ENCODE data around the gene FAM47E. TPM values are rescaled to one million over a fixed set of nuclear protein-coding genes. Genes with fewer than 3 reads are reported as not detected.
"Not testable (repeated sequence)": the region's sequence is repeated elsewhere in the genome, so short reads cannot be mapped to it uniquely, and the experiment has no call there.

FAM47E gene
- total RNA-seq, 3 donors from 2014 or later: not detected

GRCh38 chr4:76238236-76238635 is 13.3 kb upstream of the FAM47E start:
- peaks cover 25% of the 10 kb centered on the region for H3K9me3 Mint-ChIP-seq
- H3K4me3 Mint-ChIP-seq: no peak overlapping the region
- H3K36me3 Mint-ChIP-seq (ENCODE audit: insufficient read depth): no peaks in the 10 kb centered on the region
- H3K27me3 Mint-ChIP-seq (ENCODE audit: low read depth): no peaks in the 10 kb centered on the region
- no peak for DNase-seq
- no peaks in the 10 kb centered on the region for H3K4me1 Mint-ChIP-seq (ENCODE audit: low read depth)
- no peak for ATAC-seq

- no peak overlapping the region for H3K4me3 Mint-ChIP-seq
- H3K36me3 Mint-ChIP-seq (ENCODE audit: insufficient read depth): no peaks in the 10 kb centered on the region
- H3K27me3 Mint-ChIP-seq (ENCODE audit: low read depth): no peaks in the 10 kb centered on the region
- peaks cover 25% of the 10 kb centered on the region for H3K9me3 Mint-ChIP-seq
- DNase-seq (no peak), ATAC-seq (no peak)
- H3K4me1 Mint-ChIP-seq (ENCODE audit: low read depth): no peaks in the 10 kb centered on the region
These were observed 12.8 kb upstream of the FAM47E start for GRCh38 chr4:76238701-76239100.

GRCh38 chr4:76240236-76240635 is 11.3 kb upstream of the FAM47E start:
- Mint-ChIP-seq H3K27me3 (ENCODE audit: low read depth) (peaks cover 4% of the 10 kb centered on the region), H3K4me3 (no peak overlapping the region), H3K4me1 (ENCODE audit: low read depth) (no peaks in the 10 kb centered on the region), H3K36me3 (ENCODE audit: insufficient read depth) (no peaks in the 10 kb centered on the region), H3K9me3 (peaks cover 25% of the 10 kb centered on the region)
- DNase-seq: no peak
- no peak for ATAC-seq

- H3K4me3 Mint-ChIP-seq; H3K4me1 Mint-ChIP-seq (ENCODE audit: low read depth); ATAC-seq; DNase-seq; H3K36me3 Mint-ChIP-seq (ENCODE audit: insufficient read depth): not testable (repeated sequence)
- peaks cover 18% of the 10 kb centered on the region for H3K27me3 Mint-ChIP-seq (ENCODE audit: low read depth)
- peaks cover 19% of the 10 kb centered on the region for H3K9me3 Mint-ChIP-seq
These were observed 7.6 kb upstream of the FAM47E start for GRCh38 chr4:76243877-76244276.

GRCh38 chr4:76246025-76246424 is 5.5 kb upstream of the FAM47E start:
- no peaks in the 10 kb centered on the region for H3K4me1 Mint-ChIP-seq (ENCODE audit: low read depth)
- no peak for ATAC-seq

GRCh38 chr4:76246852-76247251 is 4.7 kb upstream of the FAM47E start:
- H3K4me3 Mint-ChIP-seq: no peak overlapping the region
- H3K9me3 Mint-ChIP-seq: no peaks in the 10 kb centered on the region
- H3K4me1 Mint-ChIP-seq (ENCODE audit: low read depth): peaks cover 4% of the 10 kb centered on the region
- no peak for ATAC-seq
- no peak for DNase-seq
- peaks cover 43% of the 10 kb centered on the region for H3K27me3 Mint-ChIP-seq (ENCODE audit: low read depth)
- no peaks in the 10 kb centered on the region for H3K36me3 Mint-ChIP-seq (ENCODE audit: insufficient read depth)

More at GRCh38 chr4:76246025-76246424, 5.5 kb upstream of the FAM47E start:
- no peaks in the 10 kb centered on the region for H3K36me3 Mint-ChIP-seq (ENCODE audit: insufficient read depth)
- H3K4me3 Mint-ChIP-seq: no peak overlapping the region
- no peak for DNase-seq
- peaks cover 37% of the 10 kb centered on the region for H3K27me3 Mint-ChIP-seq (ENCODE audit: low read depth)
- H3K9me3 Mint-ChIP-seq: peaks cover 1% of the 10 kb centered on the region

- DNase-seq: no peak
- H3K4me3 Mint-ChIP-seq: peak overlapping the region; percentile 76
- H3K9me3 Mint-ChIP-seq: no peaks in the 10 kb centered on the region
- peaks cover 4% of the 10 kb centered on the region for H3K4me1 Mint-ChIP-seq (ENCODE audit: low read depth)
- peaks cover 66% of the 10 kb centered on the region for H3K27me3 Mint-ChIP-seq (ENCODE audit: low read depth)
- H3K36me3 Mint-ChIP-seq (ENCODE audit: insufficient read depth): no peaks in the 10 kb centered on the region
- ATAC-seq: no peak
These were observed 559 bp upstream of the FAM47E start for GRCh38 chr4:76250962-76251361.

- Mint-ChIP-seq H3K27me3 (ENCODE audit: low read depth) (peaks cover 63% of the 10 kb centered on the region), H3K4me1 (ENCODE audit: low read depth) (peaks cover 4% of the 10 kb centered on the region), H3K9me3 (no peaks in the 10 kb centered on the region), H3K36me3 (ENCODE audit: insufficient read depth) (no peaks in the 10 kb centered on the region), H3K4me3 (peak overlapping the region; percentile 55)
- ATAC-seq (no peak), DNase-seq (no peak)
These were observed 741 bp downstream of the FAM47E start for GRCh38 chr4:76252271-76252653.

- ATAC-seq: no peak
- Mint-ChIP-seq H3K27me3 (ENCODE audit: low read depth) (peaks cover 60% of the 10 kb centered on the region), H3K36me3 (ENCODE audit: insufficient read depth) (no peaks in the 10 kb centered on the region), H3K4me1 (ENCODE audit: low read depth) (peaks cover 4% of the 10 kb centered on the region), H3K4me3 (no peak overlapping the region), H3K9me3 (no peaks in the 10 kb centered on the region)
- DNase-seq: no peak
These were observed 2.0 kb downstream of the FAM47E start for GRCh38 chr4:76253511-76253910.

- ATAC-seq: no peak
- Mint-ChIP-seq H3K27me3 (ENCODE audit: low read depth) (peaks cover 41% of the 10 kb centered on the region), H3K4me1 (ENCODE audit: low read depth) (peaks cover 4% of the 10 kb centered on the region), H3K36me3 (ENCODE audit: insufficient read depth) (no peaks in the 10 kb centered on the region), H3K4me3 (no peak overlapping the region), H3K9me3 (no peaks in the 10 kb centered on the region)
- DNase-seq: no peak
These were observed 4.5 kb downstream of the FAM47E start for GRCh38 chr4:76256032-76256431.

GRCh38 chr4:76256968-76257367 is 5.4 kb downstream of the FAM47E start:
- H3K9me3 Mint-ChIP-seq: no peaks in the 10 kb centered on the region
- ATAC-seq (no peak), DNase-seq (no peak)
- H3K27me3 Mint-ChIP-seq (ENCODE audit: low read depth): peaks cover 37% of the 10 kb centered on the region
- H3K4me3 Mint-ChIP-seq: no peak overlapping the region
- H3K36me3 Mint-ChIP-seq (ENCODE audit: insufficient read depth): no peaks in the 10 kb centered on the region
- H3K4me1 Mint-ChIP-seq (ENCODE audit: low read depth): no peaks in the 10 kb centered on the region

- Mint-ChIP-seq H3K4me1 (ENCODE audit: low read depth) (no peaks in the 10 kb centered on the region), H3K9me3 (no peaks in the 10 kb centered on the region), H3K27me3 (ENCODE audit: low read depth) (peaks cover 28% of the 10 kb centered on the region), H3K36me3 (ENCODE audit: insufficient read depth) (no peaks in the 10 kb centered on the region), H3K4me3 (no peak overlapping the region)
- no peak for DNase-seq
- ATAC-seq: no peak
These were observed 6.3 kb downstream of the FAM47E start for GRCh38 chr4:76257824-76258223.

- Mint-ChIP-seq H3K36me3 (ENCODE audit: insufficient read depth) (no peaks in the 10 kb centered on the region), H3K27me3 (ENCODE audit: low read depth) (peaks cover 10% of the 10 kb centered on the region), H3K4me3 (no peak overlapping the region), H3K4me1 (ENCODE audit: low read depth) (no peaks in the 10 kb centered on the region), H3K9me3 (no peaks in the 10 kb centered on the region)
- DNase-seq (no peak), ATAC-seq (no peak)
These were observed 9.1 kb downstream of the FAM47E start for GRCh38 chr4:76260571-76260970.

GRCh38 chr4:76265631-76266218 is 14.2 kb downstream of the FAM47E start:
- ATAC-seq: no peak
- Mint-ChIP-seq H3K4me1 (ENCODE audit: low read depth) (no peaks in the 10 kb centered on the region), H3K27me3 (ENCODE audit: low read depth) (peaks cover 5% of the 10 kb centered on the region), H3K9me3 (no peaks in the 10 kb centered on the region), H3K36me3 (ENCODE audit: insufficient read depth) (no peaks in the 10 kb centered on the region), H3K4me3 (no peak overlapping the region)
- DNase-seq: no peak

GRCh38 chr4:76266627-76267026 is 15.1 kb downstream of the FAM47E start:
- Mint-ChIP-seq H3K27me3 (ENCODE audit: low read depth) (peaks cover 4% of the 10 kb centered on the region), H3K36me3 (ENCODE audit: insufficient read depth) (no peaks in the 10 kb centered on the region), H3K4me3 (no peak overlapping the region), H3K9me3 (no peaks in the 10 kb centered on the region), H3K4me1 (ENCODE audit: low read depth) (no peaks in the 10 kb centered on the region)
- DNase-seq: no peak
- no peak for ATAC-seq

GRCh38 chr4:76267811-76268210 is 16.3 kb downstream of the FAM47E start:
- no peak for DNase-seq
- no peak for ATAC-seq
- Mint-ChIP-seq H3K4me3 (no peak overlapping the region), H3K36me3 (ENCODE audit: insufficient read depth) (no peaks in the 10 kb centered on the region), H3K4me1 (ENCODE audit: low read depth) (no peaks in the 10 kb centered on the region), H3K27me3 (ENCODE audit: low read depth) (peaks cover 4% of the 10 kb centered on the region), H3K9me3 (no peaks in the 10 kb centered on the region)

Measured in activated T-cell treated with anti-CD3 and anti-CD28 coated beads, Interleukin-2, amount 50 U/mL, for 4 hours (primary cell).